SJSA1 (cell line): ENCODE results near the gene FAM181A. TPM values are rescaled to one million over a fixed set of nuclear protein-coding genes. Genes with fewer than 3 reads are reported as not detected.

ENCODE experiments used
- DNase-seq, 2 experiments: peaks; one replicate each; pipeline ENCODE4 v3.0.0-alpha.2; 2015 to 2020; ENCODE audit warnings: low spot score in 2 of 2, low read depth in 1 of 2
- H3K27ac ChIP-seq: fragments of 250-450 bp; sonication (Bioruptor Pico); 2 replicates; pipeline ENCODE4 v1.5.1; 2020; ENCODE audit warnings: mild to moderate bottlenecking, moderate library complexity
- H3K27me3 ChIP-seq: fragments of 250-450 bp; sonication (Bioruptor Pico); replicated peaks from 2 replicates; pipeline ENCODE4 v1.5.1; 2020; ENCODE audit warnings: mild to moderate bottlenecking, moderate library complexity
- H3K36me3 ChIP-seq: fragments of 250-450 bp; sonication (Bioruptor Pico); 2 replicates; pipeline ENCODE4 v1.5.1; 2020; ENCODE audit warnings: mild to moderate bottlenecking
- H3K4me1 ChIP-seq: fragments of 250-450 bp; sonication (Bioruptor Pico); replicated peaks from 2 replicates; pipeline ENCODE4 v1.6.1; 2021; ENCODE audit warnings: mild to moderate bottlenecking
- H3K4me3 ChIP-seq: fragments of 250-450 bp; sonication (Bioruptor Pico); 2 replicates; pipeline ENCODE4 v1.5.1; 2020; ENCODE audit warnings: mild to moderate bottlenecking
- H3K9me3 ChIP-seq: fragments of 250-450 bp; sonication (Bioruptor Pico); replicated peaks from 2 replicates; pipeline ENCODE4 v1.5.1; 2020; ENCODE audit warnings: mild to moderate bottlenecking
- total RNA-seq: library from RNA; depleted of rRNA; stranded (reverse); fragments of >200 nt; shearing (Covaris generic); gene quantifications from 2 replicates; pipeline ENCODE4 v1.2.3, GENCODE V29; 2014

The FAM181A gene
- total RNA-seq, 1 experiment from 2014 or later: not detected

DNA sequence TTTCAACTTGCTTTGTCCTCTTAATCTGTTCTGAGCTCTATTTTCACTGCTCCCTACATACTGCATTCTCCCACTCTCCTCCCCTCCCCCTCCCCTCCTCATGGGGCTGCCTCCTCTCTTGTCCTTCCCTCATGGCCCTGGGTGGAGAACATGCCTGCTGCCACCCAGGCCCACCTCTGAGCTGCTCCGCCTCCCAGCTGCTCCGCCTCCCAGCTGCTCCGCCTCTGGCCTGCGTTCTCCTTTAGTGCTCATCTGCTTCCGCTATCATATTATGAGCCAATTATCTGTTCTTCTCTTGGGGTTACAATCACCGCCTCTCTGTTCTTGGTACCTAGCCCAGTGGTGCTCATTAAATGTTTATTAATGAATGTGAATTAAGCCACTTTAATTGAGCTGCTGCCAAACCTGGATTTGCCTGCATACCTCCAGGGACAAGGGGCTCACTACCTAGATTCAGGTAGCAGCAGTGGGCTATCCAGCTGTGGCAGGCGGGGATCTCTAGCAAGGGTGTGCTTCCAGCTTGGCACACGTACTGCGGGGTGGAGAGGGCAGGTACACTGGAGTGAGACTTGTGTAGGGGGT lies 32.0 kb upstream of the FAM181A start:
- no peak for DNase-seq
- no peaks in the 10 kb centered on the region for H3K9me3 ChIP-seq
- no peaks in the 10 kb centered on the region for H3K36me3 ChIP-seq
- no peak overlapping the region for H3K27ac ChIP-seq
- H3K4me1 ChIP-seq: no peaks in the 10 kb centered on the region
- H3K27me3 ChIP-seq: no peaks in the 10 kb centered on the region
- H3K4me3 ChIP-seq: no peak overlapping the region

DNA sequence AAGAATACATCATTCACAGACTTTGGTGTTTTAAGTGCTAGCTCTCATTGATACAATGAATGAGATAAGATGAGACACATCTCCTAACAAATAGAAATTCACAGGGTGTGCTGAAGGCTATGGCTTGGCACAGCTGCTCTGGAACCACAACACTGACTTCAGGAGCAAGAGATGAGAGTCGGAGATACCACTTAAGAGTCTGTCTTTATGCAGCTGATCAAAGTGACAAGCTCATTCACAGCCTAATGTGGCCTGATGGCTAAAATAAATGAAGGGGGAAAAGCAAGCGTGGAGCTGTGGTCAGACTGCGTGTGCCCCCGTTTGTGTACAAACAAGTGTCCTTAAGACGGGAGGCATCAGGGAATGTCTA lies 29.7 kb upstream of the FAM181A start:
- no peaks in the 10 kb centered on the region for H3K9me3 ChIP-seq
- no peak for DNase-seq
- no peaks in the 10 kb centered on the region for H3K27me3 ChIP-seq
- H3K4me3 ChIP-seq: no peak overlapping the region
- H3K36me3 ChIP-seq: no peaks in the 10 kb centered on the region
- no peaks in the 10 kb centered on the region for H3K4me1 ChIP-seq
- H3K27ac ChIP-seq: no peak overlapping the region

DNA sequence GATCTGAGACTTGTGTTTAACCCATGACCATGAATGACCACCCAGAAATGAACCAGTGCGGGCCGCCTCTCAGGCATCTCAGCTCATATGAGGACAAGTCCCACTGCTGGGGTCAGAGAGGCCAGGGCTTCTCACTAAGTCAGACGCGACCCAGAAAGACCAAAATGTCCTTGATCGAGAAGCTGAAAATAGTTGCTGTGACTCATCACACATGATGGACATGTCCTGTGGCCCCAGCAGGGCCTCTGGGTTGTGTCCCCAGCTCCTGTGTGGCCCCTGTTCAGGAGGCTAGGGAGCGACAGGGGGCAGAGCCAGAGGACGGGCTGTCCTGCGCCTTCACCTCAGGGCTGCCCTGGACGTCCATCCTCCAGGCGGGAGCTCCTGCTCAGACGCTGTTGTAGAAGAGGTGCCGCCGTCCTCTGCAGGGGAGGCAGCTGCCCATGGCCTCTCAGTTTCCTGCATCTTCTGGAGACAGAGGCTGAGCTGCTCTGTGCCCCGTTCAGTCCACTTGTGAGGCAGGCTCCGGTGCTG lies 29.0 kb upstream of the FAM181A start:
- H3K27ac ChIP-seq: no peak overlapping the region
- no peaks in the 10 kb centered on the region for H3K9me3 ChIP-seq
- DNase-seq: no peak
- H3K4me1 ChIP-seq: no peaks in the 10 kb centered on the region
- no peaks in the 10 kb centered on the region for H3K27me3 ChIP-seq
- H3K4me3 ChIP-seq: no peak overlapping the region
- no peaks in the 10 kb centered on the region for H3K36me3 ChIP-seq

DNA sequence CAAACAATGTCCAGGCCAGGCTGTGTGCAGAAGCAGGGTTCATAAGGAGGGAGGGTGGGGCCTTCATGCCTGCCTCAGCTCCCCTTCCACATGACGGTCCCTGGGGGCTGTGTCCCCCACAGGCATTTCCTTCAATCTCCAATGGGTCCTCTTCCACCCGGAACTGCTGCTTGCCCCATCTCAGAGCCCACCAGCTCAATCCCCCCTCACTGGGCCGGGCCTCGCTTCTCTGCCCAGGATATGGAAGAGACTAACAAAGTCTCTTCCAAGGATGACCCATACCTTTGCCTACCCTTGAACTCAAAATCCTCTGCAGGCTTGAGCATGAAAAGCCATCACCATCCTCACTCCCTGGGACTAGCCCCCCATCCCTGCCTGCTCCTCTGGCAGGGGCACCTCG lies 28.4 kb upstream of the FAM181A start:
- Histone ChIP-seq H3K27me3 (0 out of 2 replicates have a peak, but pooled peaks cover 3% of the 10 kb centered on the region), H3K9me3 (no peaks in the 10 kb centered on the region), H3K4me3 (no peak overlapping the region), H3K4me1 (no peaks in the 10 kb centered on the region), H3K36me3 (no peaks in the 10 kb centered on the region), H3K27ac (no peak overlapping the region)
- no peak for DNase-seq

DNA sequence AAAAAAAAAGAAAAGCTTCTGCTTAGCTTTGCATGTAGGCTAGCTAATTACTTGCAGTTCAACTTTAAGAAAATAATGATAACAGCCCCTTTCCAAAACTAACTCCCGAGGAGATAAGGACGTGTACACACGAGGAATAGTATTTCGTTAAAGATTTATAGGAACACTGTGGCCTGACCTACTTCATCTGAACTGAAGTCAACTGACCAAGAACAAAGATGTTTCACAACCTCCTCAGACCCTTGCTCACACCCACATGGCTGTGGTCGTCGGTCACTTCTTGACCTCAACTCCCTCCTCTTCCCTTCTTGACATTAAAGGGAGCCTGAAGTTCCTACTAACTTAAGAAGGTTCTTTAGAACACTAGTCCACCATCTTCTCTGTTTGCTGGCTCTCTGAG lies 25.3 kb upstream of the FAM181A start:
- no peak for DNase-seq
- Histone ChIP-seq H3K4me1 (no peaks in the 10 kb centered on the region), H3K36me3 (no peaks in the 10 kb centered on the region), H3K27ac (no peak overlapping the region), H3K4me3 (no peak overlapping the region), H3K9me3 (no peaks in the 10 kb centered on the region), H3K27me3 (0 out of 2 replicates have a peak, but pooled peaks cover 3% of the 10 kb centered on the region)

DNA sequence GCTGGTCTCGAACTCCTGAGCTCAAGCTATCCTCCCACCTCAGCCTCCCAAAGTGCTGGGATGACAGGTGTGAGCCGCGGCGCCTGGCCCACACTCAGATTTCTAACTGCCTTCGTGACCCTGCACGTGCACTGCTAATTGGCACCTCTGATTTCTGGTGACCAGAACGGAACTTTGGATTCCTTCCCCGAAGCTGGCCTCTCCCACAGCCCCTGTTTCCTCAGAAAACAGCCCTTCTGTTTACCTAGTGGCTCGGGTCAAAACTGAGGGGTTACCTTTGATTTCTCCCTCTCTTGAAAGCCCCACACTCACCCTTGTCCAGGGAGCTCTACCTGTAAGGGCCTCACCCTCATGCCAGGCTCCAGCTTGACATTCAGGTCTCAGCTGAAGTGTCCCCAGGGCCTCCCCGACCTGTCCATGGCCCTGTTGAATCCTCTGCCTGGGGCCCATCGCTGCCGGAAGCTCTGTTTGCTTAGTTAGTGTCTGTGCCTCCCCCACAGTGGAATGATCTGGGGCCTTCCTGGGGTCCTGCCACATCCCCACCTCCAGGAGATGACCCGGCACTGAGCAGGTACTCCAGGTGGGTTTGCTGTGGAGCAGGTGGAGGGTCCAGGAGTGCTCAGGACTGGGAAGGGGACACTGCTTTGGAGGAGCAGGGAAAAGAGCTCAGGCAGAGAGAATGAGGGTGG lies 24.4 kb upstream of the FAM181A start:
- Histone ChIP-seq H3K27ac (no peak overlapping the region), H3K4me3 (no peak overlapping the region), H3K9me3 (no peaks in the 10 kb centered on the region), H3K36me3 (no peaks in the 10 kb centered on the region), H3K27me3 (0 out of 2 replicates have a peak, but pooled peaks cover 3% of the 10 kb centered on the region), H3K4me1 (no peaks in the 10 kb centered on the region)
- no peak for DNase-seq

DNA sequence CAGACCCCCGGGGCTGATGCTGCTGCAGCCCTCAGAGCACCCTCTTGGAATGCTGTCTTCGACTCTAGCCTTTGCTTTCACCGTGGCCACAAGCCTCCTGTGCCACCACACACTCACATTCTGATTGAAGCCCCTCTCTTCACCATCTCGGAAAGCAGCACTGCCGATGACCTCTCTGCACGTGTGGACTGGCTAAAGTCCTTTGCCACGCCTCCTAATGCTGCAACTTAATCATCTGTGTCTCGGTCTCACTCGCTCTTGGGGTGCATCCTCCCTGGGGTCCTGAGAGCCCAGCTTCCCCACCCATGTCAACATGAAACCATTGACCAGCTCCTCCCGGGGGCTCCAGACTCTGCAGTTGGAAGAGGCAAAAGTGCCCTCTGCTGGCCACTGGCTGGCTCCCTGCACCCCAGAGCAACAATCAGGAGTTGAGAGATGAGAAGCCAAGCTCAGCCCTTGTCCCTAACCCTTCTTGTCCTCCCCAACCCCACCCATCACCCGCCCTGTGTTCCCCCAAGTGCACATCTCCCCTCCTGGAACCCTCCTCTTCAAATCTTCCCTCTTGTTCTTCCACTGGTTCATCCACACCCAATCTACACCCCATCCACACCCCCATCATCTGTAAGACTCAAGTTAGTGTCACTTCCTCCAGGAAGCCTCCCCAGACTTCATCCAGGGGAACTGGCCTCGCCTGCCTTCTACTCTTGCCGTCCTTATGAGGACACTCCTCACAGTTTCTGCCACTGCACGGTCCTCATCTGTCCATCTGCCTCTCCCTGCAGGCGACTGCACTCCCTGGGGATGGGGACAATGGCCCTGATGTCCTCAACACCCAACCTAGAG lies 23.6 kb upstream of the FAM181A start:
- Histone ChIP-seq H3K27ac (no peak overlapping the region), H3K36me3 (no peaks in the 10 kb centered on the region)
- DNase-seq: no peak

DNA sequence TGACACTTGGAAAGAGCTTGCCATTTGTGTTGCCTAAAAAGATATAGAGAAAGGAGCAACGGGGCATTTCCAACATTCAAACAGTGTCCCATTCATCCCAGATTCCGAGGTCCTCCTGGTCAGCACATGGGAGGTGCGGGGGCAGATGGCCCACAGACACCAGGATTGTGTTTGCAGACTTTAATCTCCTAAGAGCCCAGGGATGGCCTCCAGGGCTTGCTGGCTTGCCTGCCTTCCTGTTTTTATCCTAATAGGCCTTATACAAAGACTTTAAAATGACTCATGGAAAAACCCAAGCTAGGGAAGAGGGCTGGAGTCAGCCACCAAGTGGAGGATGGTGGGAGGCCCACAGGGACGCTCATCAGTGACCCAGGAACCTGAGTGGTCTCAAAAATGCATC lies 21.5 kb upstream of the FAM181A start:
- no peak for DNase-seq
- Histone ChIP-seq H3K9me3 (no peaks in the 10 kb centered on the region), H3K4me3 (no peak overlapping the region), H3K36me3 (no peaks in the 10 kb centered on the region), H3K27me3 (0 out of 2 replicates have a peak, but pooled peaks cover 3% of the 10 kb centered on the region), H3K4me1 (no peaks in the 10 kb centered on the region), H3K27ac (no peak overlapping the region)

More for the DNA sequence above, 23.6 kb upstream of the FAM181A start:
- no peaks in the 10 kb centered on the region for H3K4me1 ChIP-seq
- H3K4me3 ChIP-seq: no peak overlapping the region
- H3K9me3 ChIP-seq: no peaks in the 10 kb centered on the region
- H3K27me3 ChIP-seq: 0 out of 2 replicates have a peak, but pooled peaks cover 3% of the 10 kb centered on the region

DNA sequence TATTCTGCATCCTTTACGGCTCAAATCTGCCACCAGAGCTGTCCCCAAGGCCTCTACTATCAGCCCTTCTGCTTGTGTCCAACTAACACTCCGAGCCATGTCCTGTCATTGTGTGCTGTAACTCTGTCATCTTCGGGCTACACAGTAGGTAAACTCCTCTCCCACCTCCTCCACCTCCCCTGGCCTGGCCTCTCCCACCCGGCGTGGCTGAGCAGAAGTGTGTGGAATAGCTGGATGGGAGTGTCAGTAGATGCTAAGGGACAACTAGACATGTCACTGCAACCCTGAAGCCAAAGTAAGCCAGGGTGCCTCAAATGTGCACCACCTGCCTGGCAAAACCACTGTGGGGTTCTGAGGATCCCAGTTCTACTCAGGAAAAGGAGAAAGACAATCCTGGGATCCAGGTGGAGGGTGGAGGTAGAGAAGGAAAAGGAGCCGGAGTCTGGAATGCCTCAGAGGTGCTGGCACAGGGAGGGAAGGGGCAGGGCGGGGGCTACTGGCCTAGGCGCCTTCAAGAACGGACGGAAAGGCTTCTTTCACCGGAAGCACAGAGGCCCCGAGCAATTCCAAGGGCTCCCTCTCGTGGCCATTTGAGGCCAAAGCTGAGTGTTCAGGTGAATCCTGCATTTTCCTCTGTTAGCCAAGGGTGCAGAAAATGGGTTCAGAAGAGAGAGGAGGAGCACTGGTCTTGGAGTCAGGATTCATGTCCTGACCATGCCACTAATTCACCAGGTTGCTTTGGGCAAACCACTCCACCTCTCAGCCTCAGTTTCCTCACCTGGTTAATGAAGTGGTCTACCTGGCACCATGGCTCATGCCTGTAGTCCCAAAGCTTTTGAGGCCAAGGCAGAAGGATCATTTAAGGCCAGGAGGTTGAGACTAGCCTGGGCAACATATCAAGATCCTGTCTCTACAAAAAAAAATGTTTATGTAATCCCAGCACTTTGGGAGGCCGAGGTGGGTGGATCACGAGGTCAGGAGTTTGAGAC lies 20.5 kb upstream of the FAM181A start:
- Histone ChIP-seq H3K4me1 (no peaks in the 10 kb centered on the region), H3K9me3 (no peaks in the 10 kb centered on the region), H3K4me3 (no peak overlapping the region), H3K27me3 (0 out of 2 replicates have a peak, but pooled peaks cover 3% of the 10 kb centered on the region), H3K36me3 (no peaks in the 10 kb centered on the region), H3K27ac (no peak overlapping the region)
- peak in 1 of 2 experiments; percentile 32 for DNase-seq

DNA sequence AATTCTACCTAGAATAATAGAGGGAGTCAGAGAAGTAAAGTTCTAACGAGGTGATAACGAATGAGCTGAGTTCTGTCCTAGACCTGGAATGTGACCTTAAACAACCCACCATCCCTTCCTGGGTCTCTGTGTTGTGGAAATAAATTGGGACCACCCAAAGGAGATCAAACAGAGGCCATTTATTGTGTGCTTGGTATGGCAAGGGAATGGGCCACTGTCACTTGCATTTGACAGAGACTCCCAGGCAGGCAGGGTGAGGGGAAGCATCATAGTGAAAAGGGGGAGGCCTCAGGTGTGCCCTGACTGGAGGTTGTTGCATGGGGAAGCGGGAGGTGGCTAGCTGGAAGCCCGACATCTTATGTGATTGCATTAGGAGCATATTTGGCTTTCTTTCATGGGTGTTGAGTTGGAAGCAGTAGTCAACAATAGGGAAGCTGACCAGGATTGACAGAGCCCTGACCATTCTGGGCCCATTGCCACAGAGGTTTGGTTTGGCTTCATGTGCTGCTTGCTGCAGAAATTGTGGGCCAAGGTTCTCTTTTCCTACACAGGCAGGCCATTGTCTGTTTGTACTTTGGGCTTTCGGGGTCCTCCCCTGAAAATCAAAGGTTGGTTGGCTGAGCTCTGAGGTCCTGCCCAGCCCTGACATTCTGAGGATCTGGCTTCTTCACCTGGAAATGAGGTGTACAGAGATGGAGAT lies 17.6 kb upstream of the FAM181A start:
- DNase-seq: no peak
- no peaks in the 10 kb centered on the region for H3K27me3 ChIP-seq
- H3K4me1 ChIP-seq: no peaks in the 10 kb centered on the region
- H3K36me3 ChIP-seq: no peaks in the 10 kb centered on the region
- no peak overlapping the region for H3K4me3 ChIP-seq
- no peaks in the 10 kb centered on the region for H3K9me3 ChIP-seq
- H3K27ac ChIP-seq: no peak overlapping the region

DNA sequence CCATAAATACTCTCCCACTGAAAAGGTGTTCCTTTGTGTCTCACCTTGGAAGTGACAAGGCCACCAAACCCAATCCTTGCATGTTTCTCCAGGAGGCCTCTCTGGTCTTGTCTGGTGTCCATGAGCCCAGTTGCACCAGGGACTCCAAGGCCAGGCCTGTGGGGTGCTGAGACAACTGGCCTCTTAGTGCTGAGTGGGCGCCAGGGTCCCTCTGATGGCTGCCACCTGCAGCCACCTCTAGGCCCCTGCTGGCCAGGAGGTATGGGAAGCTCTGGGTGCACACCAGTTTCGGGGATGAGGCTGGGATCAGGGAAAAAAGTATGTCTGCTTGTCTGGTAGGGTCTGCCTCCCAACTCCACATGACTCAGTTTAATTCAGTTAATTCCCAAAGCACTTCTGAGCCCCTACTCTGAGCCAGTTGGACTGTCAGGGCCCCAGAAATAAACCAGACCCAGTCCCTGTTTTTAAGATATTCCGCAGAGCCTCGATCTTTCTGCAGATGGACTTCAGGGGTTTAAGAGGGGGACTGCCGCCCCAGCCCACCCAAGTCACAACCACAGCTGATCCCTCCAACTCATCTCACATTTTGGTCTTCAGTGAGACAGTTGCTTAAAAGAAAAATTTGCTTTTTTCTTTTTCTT lies 15.0 kb upstream of the FAM181A start:
- Histone ChIP-seq H3K4me3 (no peak overlapping the region), H3K9me3 (no peaks in the 10 kb centered on the region), H3K4me1 (no peaks in the 10 kb centered on the region), H3K27ac (no peak overlapping the region), H3K27me3 (no peaks in the 10 kb centered on the region), H3K36me3 (no peaks in the 10 kb centered on the region)
- DNase-seq: no peak

DNA sequence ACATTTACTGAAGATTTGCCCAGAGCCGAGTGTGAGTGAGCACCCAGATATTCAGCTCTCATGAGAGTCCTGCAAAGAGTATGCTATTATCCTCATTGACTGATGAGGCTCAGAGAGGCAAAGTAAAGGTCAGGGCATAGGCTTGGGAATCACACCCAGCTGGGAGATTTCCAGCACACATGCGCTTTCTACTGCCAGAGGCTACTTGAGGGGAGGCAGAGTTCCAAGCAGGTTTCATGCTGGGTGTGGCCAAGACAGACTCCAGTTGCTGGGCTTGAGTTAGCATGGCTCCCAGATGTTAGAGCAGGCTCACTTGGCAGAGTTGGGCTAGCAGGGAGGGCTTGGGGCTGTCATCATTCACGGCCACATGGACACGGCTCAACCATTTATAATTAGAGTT lies 14.4 kb upstream of the FAM181A start:
- Histone ChIP-seq H3K36me3 (no peaks in the 10 kb centered on the region), H3K27me3 (no peaks in the 10 kb centered on the region), H3K9me3 (no peaks in the 10 kb centered on the region), H3K27ac (no peak overlapping the region), H3K4me3 (no peak overlapping the region), H3K4me1 (no peaks in the 10 kb centered on the region)
- DNase-seq: no peak
